GM12878 (cell line): Measurements from ENCODE around the gene SLC9A8. TPM values are rescaled to one million over a fixed set of nuclear protein-coding genes. Genes with fewer than 3 reads are reported as not detected.

Source experiments
- ATAC-seq: fragments of 200-7000 bp; cut with Tn5 transposase; 3 replicates; pipeline ENCODE4 v1.9.1; 2020; ENCODE audit warnings: mild to moderate bottlenecking, moderate library complexity
- BruUV-seq: library from RNA; stranded (reverse); fragments of 400-500 nt; replicated peaks from 2 replicates; lab custom pipeline; 2021; lab: Mats Ljungman, UMichigan
- CTCF ChIA-PET: fragments of 300-600 bp; sonication (Branson Sonifier 250); formaldehyde crosslinking; extraction: SDS; loops from one replicate; lab custom pipeline; 2021; ENCODE audit warnings: inconsistent platforms; lab: Yijun Ruan, JAX
- POLR2A ChIA-PET: fragments of 350-600 bp; formaldehyde crosslinking; extraction: SDS; loops from one replicate; lab custom pipeline; 2021; ENCODE audit warnings: inconsistent platforms; lab: Charles Lee
- RAD21 ChIA-PET: fragments of 300-600 bp; sonication (Branson Sonifier 250); formaldehyde crosslinking; loops from one replicate; lab custom pipeline; 2023; ENCODE audit warnings: antibody characterized with exemption; ENCODE audit not compliant: unreplicated experiment; lab: Charles Lee
- SMC1A ChIA-PET: fragments of 300-600 bp; sonication (Branson Sonifier 250); formaldehyde crosslinking; loops from one replicate; lab custom pipeline; 2023; ENCODE audit not compliant: unreplicated experiment, uncharacterized antibody; lab: Charles Lee
- DNase-seq: peaks from one replicate; pipeline ENCODE4 v3.0.0-alpha.2; 2011; ENCODE audit warnings: low read depth, low spot score
- FAIRE-seq: peaks from 3 replicates; lab custom pipeline; 2011; peaks lifted over from hg19 to GRCh38; lab: Jason Lieb, UNC
- H2AFZ ChIP-seq: 2 replicates; pipeline ENCODE4 v1.6.0; 2011; ENCODE audit warnings: low read depth, low read length, control low read depth; ENCODE audit not compliant: control insufficient read depth
- H3K27ac ChIP-seq: 2 replicates; pipeline ENCODE4 v1.5.1; 2011; ENCODE audit warnings: control low read depth; ENCODE audit not compliant: control insufficient read depth, insufficient read depth
- H3K27me3 ChIP-seq, 2 experiments: replicated peaks in 1 of 2; 2 replicates each; pipeline versions ENCODE4 v1.6.0 to v1.6.1; 2011; ENCODE audit warnings: low read length in 1 of 2; ENCODE audit not compliant: control insufficient read depth in 2 of 2, insufficient read depth in 2 of 2
- H3K36me3 ChIP-seq, 2 experiments: 2 replicates each; pipeline ENCODE4 v1.5.1; 2011; ENCODE audit warnings: low read length in 1 of 2; ENCODE audit not compliant: control insufficient read depth in 2 of 2, insufficient read depth in 2 of 2
- H3K4me1 ChIP-seq: 2 replicates; pipeline ENCODE4 v1.6.1; 2011; ENCODE audit warnings: mild to moderate bottlenecking, low read length, moderate library complexity, mixed read lengths; ENCODE audit not compliant: control insufficient read depth, insufficient read depth
- H3K4me2 ChIP-seq: 2 replicates; pipeline ENCODE4 v1.6.0; 2011; ENCODE audit warnings: control low read depth; ENCODE audit not compliant: control insufficient read depth, insufficient read depth
- H3K4me3 ChIP-seq: fragments of 200-600 bp; sonication (generic); 2 replicates; pipeline ENCODE4 v1.5.1; 2016
- H3K79me2 ChIP-seq: 2 replicates; pipeline ENCODE4 v1.6.0; 2011; ENCODE audit warnings: low read length; ENCODE audit not compliant: control insufficient read depth, insufficient read depth
- H3K9ac ChIP-seq: 2 replicates; pipeline ENCODE4 v1.8.0; 2011; ENCODE audit warnings: low read length, control low read depth, mixed read lengths; ENCODE audit not compliant: control insufficient read depth, insufficient read depth
- H3K9me3 ChIP-seq: replicated peaks from 3 replicates; pipeline ENCODE4 v1.5.1; 2011; ENCODE audit warnings: mild to moderate bottlenecking, low read length; ENCODE audit not compliant: control insufficient read depth, insufficient read depth
- H4K20me1 ChIP-seq: 2 replicates; pipeline ENCODE4 v1.6.0; 2011; ENCODE audit not compliant: control insufficient read depth, insufficient read depth
- CBX5 ChIP-seq: sonication (generic); IDR thresholded peaks from 2 replicates; pipeline ENCODE4 v1.6.1; 2016; ENCODE audit warnings: low read depth, moderate library complexity, mild to moderate bottlenecking, inconsistent platforms
- CHD1 ChIP-seq: IDR thresholded peaks from 2 replicates; pipeline ENCODE4 v1.6.1; 2012; ENCODE audit warnings: low read depth, low read length, improper control_type of control experiment
- CHD2 ChIP-seq: IDR thresholded peaks from 2 replicates; pipeline ENCODE4 v1.6.1; 2011; ENCODE audit warnings: low read depth, low read length, improper control_type of control experiment, borderline replicate concordance
- CREM ChIP-seq: IDR thresholded peaks from 2 replicates; pipeline ENCODE4 v1.6.1; 2014; ENCODE audit warnings: antibody characterized with exemption, low read depth
- DPF2 ChIP-seq: fragments of 450-650 bp; IDR thresholded peaks from 2 replicates; pipeline ENCODE4 v1.6.1; 2017; ENCODE audit warnings: mild to moderate bottlenecking
- EGR1 ChIP-seq, 2 experiments: IDR thresholded peaks; 1 replicate in 1 of 2; 2 replicates in 1 of 2; pipeline ENCODE4 v1.6.1; 2011 to 2012; ENCODE audit warnings: low read depth in 2 of 2, low read length in 2 of 2, borderline replicate concordance in 1 of 2, mild to moderate bottlenecking in 1 of 2, moderate library complexity in 1 of 2
- FOS ChIP-seq: IDR thresholded peaks from 3 replicates; pipeline ENCODE4 v1.6.1; 2011; ENCODE audit warnings: borderline replicate concordance; ENCODE audit not compliant: insufficient read length; ENCODE audit errors: extremely low read depth
- FOXK2 ChIP-seq: fragments of 450-650 bp; IDR thresholded peaks from 2 replicates; pipeline ENCODE4 v1.6.1; 2017; ENCODE audit warnings: mild to moderate bottlenecking, moderate library complexity
- JUND ChIP-seq: IDR thresholded peaks from 2 replicates; pipeline ENCODE4 v1.6.1; 2012; ENCODE audit warnings: low read depth, mild to moderate bottlenecking, low read length, improper control_type of control experiment, moderate library complexity
- MTA3 ChIP-seq: IDR thresholded peaks from 2 replicates; pipeline ENCODE4 v1.6.1; 2012; ENCODE audit warnings: low read length, inconsistent platforms, borderline replicate concordance
- MYB ChIP-seq: fragments of 150-350 bp; IDR thresholded peaks from 2 replicates; pipeline ENCODE4 v1.6.1; 2014; ENCODE audit warnings: mild to moderate bottlenecking, low read depth, low read length, borderline replicate concordance
- NFYB ChIP-seq: IDR thresholded peaks from 2 replicates; pipeline ENCODE4 v1.6.1; 2011; ENCODE audit warnings: low read depth, mild to moderate bottlenecking, low read length, improper control_type of control experiment, moderate library complexity; ENCODE audit not compliant: insufficient read depth
- NRF1 ChIP-seq: conservative IDR thresholded peaks from 2 replicates; pipeline ENCODE4 v1.6.1; 2011; ENCODE audit warnings: mild to moderate bottlenecking, low read depth, low read length, improper control_type of control experiment
- PAX8 ChIP-seq: fragments of 450-650 bp; IDR thresholded peaks from 2 replicates; pipeline ENCODE4 v1.6.1; 2017; ENCODE audit warnings: mild to moderate bottlenecking, moderate library complexity
- POLR2AphosphoS5 ChIP-seq: IDR thresholded peaks from 2 replicates; pipeline ENCODE4 v1.6.1; 2011; ENCODE audit warnings: mild to moderate bottlenecking, low read length, inconsistent platforms
- RAD21 ChIP-seq: IDR thresholded peaks from 2 replicates; pipeline ENCODE4 v1.6.1; 2011; ENCODE audit warnings: mild to moderate bottlenecking, low read depth, low read length, moderate library complexity; ENCODE audit not compliant: insufficient read depth
- RFX5 ChIP-seq: IDR thresholded peaks from 2 replicates; pipeline ENCODE4 v1.6.1; 2011; ENCODE audit warnings: low read depth, low read length, improper control_type of control experiment
- SP1 ChIP-seq: IDR thresholded peaks from one replicate; pipeline ENCODE4 v1.6.1; 2011; ENCODE audit warnings: low read depth, low read length
- SREBF1 ChIP-seq: IDR thresholded peaks from 2 replicates; pipeline ENCODE4 v1.6.1; 2012; ENCODE audit warnings: mild to moderate bottlenecking, low read length
- STAT3 ChIP-seq: IDR thresholded peaks from 2 replicates; pipeline ENCODE4 v1.6.1; 2011; ENCODE audit warnings: low read depth, low read length, improper control_type of control experiment
- SUPT20H ChIP-seq: IDR thresholded peaks from 2 replicates; pipeline ENCODE4 v1.6.1; 2011; ENCODE audit warnings: low read depth, mild to moderate bottlenecking, low read length, moderate library complexity, borderline replicate concordance; ENCODE audit not compliant: control insufficient read depth
- ZNF622 ChIP-seq: fragments of 450-650 bp; IDR thresholded peaks from 2 replicates; pipeline ENCODE4 v1.6.1; 2017; ENCODE audit warnings: mild to moderate bottlenecking, inconsistent platforms
- ZNF687 ChIP-seq: fragments of 450-650 bp; IDR thresholded peaks from 2 replicates; pipeline ENCODE4 v1.6.1; 2017; ENCODE audit warnings: mild to moderate bottlenecking, moderate library complexity
- WGBS: methylation state at CpG from one replicate; pipeline ENCODE4 v1.1.6; 2016; ENCODE audit warnings: low lambda C conversion rate; ENCODE audit not compliant: insufficient replicate concordance, insufficient coverage; ENCODE audit errors: missing lambda C conversion rate; 5-methylcytosine and 5-hydroxymethylcytosine counted together
- in situ Hi-C: fragments of 300-500 bp; cut with MboI; formaldehyde crosslinking; loops from 9 replicates; pipeline ENCODE4 v1.14.3; 2018; ENCODE audit warnings: mixed read lengths
- intact Hi-C: fragments of 100-400 bp; cut with micrococcal nuclease; formaldehyde crosslinking; loops from one replicate; pipeline ENCODE4 v1.14.2; 2022; ENCODE audit not compliant: unreplicated experiment
- polyA plus RNA-seq, 11 experiments: library from polyadenylated mRNA; depleted of rRNA in 4 of 11; unstranded in 6 of 11; stranded (reverse) in 5 of 11; fragments of >200 nt; fragmentation: Nextera tagmentation in 4 of 11; fragmentation: Illumina TruSeq in 1 of 11; extraction: Ambion mirVana in 4 of 11; extraction: Trizol in 1 of 11; gene quantifications; 1 replicate in 1 of 11; 2 replicates in 10 of 11; pipeline versions ENCODE4 v1.2.1 to v1.2.3, GENCODE V29; 2011 to 2016; ENCODE audit warnings: inconsistent platforms in 2 of 11, missing spikeins in 2 of 11, low read depth in 1 of 11
- total RNA-seq, 4 experiments: library from RNA; depleted of rRNA in 3 of 4; stranded (reverse); fragments of >200 nt in 3 of 4; fragmentation: Illumina TruSeq in 1 of 4; extraction: Trizol in 1 of 4; gene quantifications; 2 replicates each; pipeline versions ENCODE4 v1.2.1 to v1.2.3, GENCODE V29; 2013 to 2021

Gene SLC9A8
- total and polyA plus RNA-seq, 10 of the 15 experiments (the other 5 are each of a cell fraction or from before 2014, with no cell fraction given), result 0.40 to 15.5 (median 6.5) TPM

GRCh38 chr20:49775229-49775693 is 37.4 kb upstream of the SLC9A8 start (continued):
- TF ChIP-seq ZNF687 (no peak), NRF1 (no peak), FOXK2 (no peak), CREM (no peak), SREBF1 (no peak), EGR1 (IDR thresholded peaks at IDR 0.05; ENCODE audit: borderline replicate concordance in 1 of 2, low read depth in 2 of 2, low read length in 2 of 2) (no peak)

GRCh38 chr20:49779972-49780371 is 32.7 kb upstream of the SLC9A8 start:
- RAD21 ChIA-PET, result interaction anchor here (0.6 kb wide), 1 partner anchor 18 kb away, joined by 3 read pairs; no protein-coding TSS in a partner anchor
- Histone ChIP-seq H3K79me2 (no peaks in the 10 kb centered on the region), H3K9ac (no peak overlapping the region), H3K4me2 (no peak overlapping the region), H4K20me1 (no peaks in the 10 kb centered on the region), H3K27ac (no peak overlapping the region), H3K9me3 (no peaks in the 10 kb centered on the region), H3K4me1 (peaks cover 8% of the 10 kb centered on the region), H3K36me3 (no peaks in the 10 kb centered on the region), H3K4me3 (no peak overlapping the region), H2AFZ (no peak overlapping the region), H3K27me3 (no peaks in the 10 kb centered on the region)
- CTCF ChIA-PET, result no interaction called here
- FAIRE-seq (no peak), ATAC-seq (no peak), DNase-seq (no peak)
- POLR2A ChIA-PET, result no interaction called here
- WGBS, result 79% methylated on average over 1 of the region's 1 CpG
- in situ Hi-C loops, result no loop called here
- BruUV-seq, result no TSS peak
- SMC1A ChIA-PET, result interaction anchor here (0.8 kb wide), 1 partner anchor 21 kb away, joined by 3 read pairs; no protein-coding TSS in a partner anchor
- intact Hi-C loops, result no loop called here
- no peak for TF ChIP-seq PAX8
- no peak for TF ChIP-seq CHD1
- no peak for TF ChIP-seq RFX5
- TF ChIP-seq MYB, result no peak
- TF ChIP-seq JUND, result no peak
- TF ChIP-seq ZNF622, result no peak
- TF ChIP-seq SP1, result no peak
- no peak for TF ChIP-seq NFYB
- TF ChIP-seq MTA3, result no peak
- no peak for TF ChIP-seq CHD2
- TF ChIP-seq DPF2, result no peak
- no peak for TF ChIP-seq FOS
- TF ChIP-seq POLR2AphosphoS5, result no peak
- TF ChIP-seq STAT3, result no peak
- TF ChIP-seq CBX5, result no peak
- TF ChIP-seq RAD21, result no peak
- TF ChIP-seq SUPT20H, result no peak
